Fibroblast of lung (primary cell): Measurements from ENCODE around the gene ATP2B3.

Experiments
- EZH2 ChIP-seq: IDR thresholded peaks from 2 replicates; pipeline ENCODE4 v1.5.1; 2012; ENCODE audit warnings: low read length, control low read depth, mild to moderate bottlenecking; ENCODE audit errors: missing control alignments
- TF ChIP-seq, protein P1 (sequence below), 2 donors: IDR thresholded peaks in 1 of 2; conservative IDR thresholded peaks in 1 of 2; 1 replicate in 1 of 2; 2 replicates in 1 of 2; pipeline ENCODE4 v1.5.1; 2011 to 2012; ENCODE audit warnings: low read length in 2 of 2, control low read depth in 1 of 2, inconsistent platforms in 1 of 2, low read depth in 1 of 2, mild to moderate bottlenecking in 1 of 2

DNA sequence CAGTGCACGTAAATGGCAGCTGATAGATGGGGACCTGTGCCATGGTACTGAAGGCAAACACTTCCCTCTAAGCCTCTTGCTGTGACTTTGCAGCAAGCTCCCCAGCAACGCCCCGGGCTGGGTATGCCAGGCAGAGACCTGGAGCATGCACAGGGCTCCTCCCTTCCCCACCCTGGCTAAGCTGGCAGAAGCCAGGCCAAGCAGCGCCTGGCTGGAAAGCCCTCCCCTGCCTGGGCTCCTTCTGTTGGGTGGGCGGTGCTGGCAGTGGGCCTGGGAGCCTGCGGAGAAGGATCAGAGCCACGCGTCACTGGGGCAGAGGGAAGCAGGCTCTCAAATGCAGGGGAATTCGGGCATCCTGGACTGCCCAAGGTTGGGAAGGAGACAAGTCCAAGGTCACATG lies 3.6 kb downstream of the ATP2B3 start:
- no peak for TF ChIP-seq EZH2
- TF ChIP-seq, protein P1, sequence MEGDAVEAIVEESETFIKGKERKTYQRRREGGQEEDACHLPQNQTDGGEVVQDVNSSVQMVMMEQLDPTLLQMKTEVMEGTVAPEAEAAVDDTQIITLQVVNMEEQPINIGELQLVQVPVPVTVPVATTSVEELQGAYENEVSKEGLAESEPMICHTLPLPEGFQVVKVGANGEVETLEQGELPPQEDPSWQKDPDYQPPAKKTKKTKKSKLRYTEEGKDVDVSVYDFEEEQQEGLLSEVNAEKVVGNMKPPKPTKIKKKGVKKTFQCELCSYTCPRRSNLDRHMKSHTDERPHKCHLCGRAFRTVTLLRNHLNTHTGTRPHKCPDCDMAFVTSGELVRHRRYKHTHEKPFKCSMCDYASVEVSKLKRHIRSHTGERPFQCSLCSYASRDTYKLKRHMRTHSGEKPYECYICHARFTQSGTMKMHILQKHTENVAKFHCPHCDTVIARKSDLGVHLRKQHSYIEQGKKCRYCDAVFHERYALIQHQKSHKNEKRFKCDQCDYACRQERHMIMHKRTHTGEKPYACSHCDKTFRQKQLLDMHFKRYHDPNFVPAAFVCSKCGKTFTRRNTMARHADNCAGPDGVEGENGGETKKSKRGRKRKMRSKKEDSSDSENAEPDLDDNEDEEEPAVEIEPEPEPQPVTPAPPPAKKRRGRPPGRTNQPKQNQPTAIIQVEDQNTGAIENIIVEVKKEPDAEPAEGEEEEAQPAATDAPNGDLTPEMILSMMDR (conservative IDR thresholded peaks at IDR 0.05 in 1 of 2, IDR thresholded peaks at IDR 0.05 in 1 of 2; ENCODE audit: low read depth in 1 of 2, low read length in 2 of 2), result no peak
